ENCODE data around the gene RAP1B.

RAP1B gene

GRCh38 chr12:68612202-68612601, 1.5 kb downstream of the RAP1B start:
- no peak for DNase-seq (ENCODE audit: low read depth in 2 of 2)

DNA sequence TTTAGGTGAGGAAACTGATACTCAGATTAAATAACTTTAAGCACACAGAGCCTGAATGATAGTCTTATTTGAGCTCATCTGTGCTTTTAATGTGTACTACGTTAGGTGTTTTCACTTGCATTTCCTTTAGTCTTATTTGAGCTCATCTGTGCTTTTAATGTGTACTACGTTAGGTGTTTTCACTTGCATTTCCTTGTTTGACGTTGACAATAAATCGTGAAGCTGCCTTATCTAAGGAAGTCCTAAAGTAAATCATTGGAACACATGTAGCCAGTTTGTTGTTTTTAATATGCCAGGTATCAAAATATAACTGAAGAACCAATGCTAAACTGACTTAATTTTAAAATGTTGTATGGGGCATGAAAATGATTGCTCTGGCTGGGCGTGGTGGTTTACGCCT, 2.0 kb downstream of the RAP1B start:
- no peak for DNase-seq (ENCODE audit: low read depth in 2 of 2)

DNA sequence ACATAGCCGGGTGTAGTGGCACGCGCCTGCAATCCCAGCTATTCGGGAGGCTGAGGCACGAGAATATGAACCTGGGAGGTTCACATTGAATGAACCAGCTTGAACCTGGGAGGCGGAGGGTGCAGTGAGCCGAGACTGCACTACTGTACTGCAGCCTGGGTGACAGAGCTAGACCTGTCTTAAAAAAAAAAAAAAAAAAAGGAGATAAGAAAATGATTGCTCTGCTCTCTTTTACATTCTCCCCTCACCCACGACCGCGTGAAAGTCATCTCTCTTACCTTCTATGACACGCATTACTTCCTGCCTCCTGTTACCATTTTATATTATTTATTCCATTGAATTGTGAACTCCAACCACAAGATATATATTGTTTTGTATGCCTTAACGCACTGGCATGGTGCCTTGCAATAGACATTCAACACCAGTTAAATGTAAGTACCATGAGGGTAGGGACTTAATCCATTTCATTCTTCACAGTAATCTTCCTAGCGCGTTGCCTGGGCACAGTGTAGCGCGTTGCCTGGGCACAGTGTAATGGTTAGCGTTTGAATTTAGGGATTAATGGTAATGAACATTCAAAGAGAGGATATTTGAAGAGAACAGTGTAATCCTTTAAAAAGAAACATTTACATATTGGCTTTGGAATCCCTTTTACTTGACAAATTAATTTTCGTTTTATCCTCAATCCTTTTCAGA, 2.7 kb downstream of the RAP1B start:
- DNase-seq (ENCODE audit: low read depth in 2 of 2): peak; percentile 14 to 48

GRCh38 chr12:68614105-68614679, 3.5 kb downstream of the RAP1B start:
- DNase-seq (ENCODE audit: low read depth in 2 of 2): no peak

DNA sequence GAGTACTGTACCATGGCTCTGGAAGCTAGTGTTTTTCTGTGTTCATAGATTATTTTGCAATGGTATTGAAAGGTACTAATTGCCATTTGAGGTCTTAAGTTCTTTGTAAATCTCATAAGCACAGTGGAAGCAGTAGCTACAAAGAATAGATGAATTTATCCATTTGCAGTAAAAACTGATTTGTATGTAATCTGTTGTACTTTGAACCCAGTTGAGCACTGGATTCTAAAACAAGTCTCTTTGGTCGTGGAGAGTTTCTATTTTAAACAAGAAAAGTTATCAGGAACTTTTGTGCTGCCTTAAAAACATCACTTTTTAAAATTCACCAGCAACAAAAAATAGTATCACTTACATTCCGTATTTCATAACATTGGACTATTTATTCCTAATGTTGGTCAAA, 4.1 kb downstream of the RAP1B start:
- DNase-seq (ENCODE audit: low read depth in 2 of 2): no peak

- DNase-seq (ENCODE audit: low read depth in 2 of 2): no peak
These were observed 6.6 kb downstream of the RAP1B start for GRCh38 chr12:68617160-68617926.

DNA sequence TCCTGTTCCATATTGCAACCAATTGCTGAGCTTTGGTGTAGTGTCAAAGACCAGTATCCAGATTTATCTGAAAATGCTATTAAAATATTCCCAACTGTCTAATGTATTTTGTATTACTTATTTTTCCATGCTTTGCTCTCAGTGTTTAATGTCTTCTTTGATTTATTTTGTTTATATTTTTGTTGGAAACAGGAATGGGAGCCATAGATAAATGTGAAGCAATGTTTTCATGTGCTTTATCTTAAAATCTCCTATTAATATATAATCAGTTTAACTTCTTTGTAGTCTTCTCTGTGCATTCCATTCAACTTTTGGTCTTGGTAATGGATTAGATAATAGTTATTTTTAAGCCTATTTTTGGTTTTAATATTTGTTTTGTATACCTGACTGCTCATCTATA, 8.8 kb downstream of the RAP1B start:
- DNase-seq (ENCODE audit: low read depth in 2 of 2): no peak

- no peak for DNase-seq (ENCODE audit: low read depth in 2 of 2)
These were observed 10.1 kb downstream of the RAP1B start for GRCh38 chr12:68620519-68621471.

DNA sequence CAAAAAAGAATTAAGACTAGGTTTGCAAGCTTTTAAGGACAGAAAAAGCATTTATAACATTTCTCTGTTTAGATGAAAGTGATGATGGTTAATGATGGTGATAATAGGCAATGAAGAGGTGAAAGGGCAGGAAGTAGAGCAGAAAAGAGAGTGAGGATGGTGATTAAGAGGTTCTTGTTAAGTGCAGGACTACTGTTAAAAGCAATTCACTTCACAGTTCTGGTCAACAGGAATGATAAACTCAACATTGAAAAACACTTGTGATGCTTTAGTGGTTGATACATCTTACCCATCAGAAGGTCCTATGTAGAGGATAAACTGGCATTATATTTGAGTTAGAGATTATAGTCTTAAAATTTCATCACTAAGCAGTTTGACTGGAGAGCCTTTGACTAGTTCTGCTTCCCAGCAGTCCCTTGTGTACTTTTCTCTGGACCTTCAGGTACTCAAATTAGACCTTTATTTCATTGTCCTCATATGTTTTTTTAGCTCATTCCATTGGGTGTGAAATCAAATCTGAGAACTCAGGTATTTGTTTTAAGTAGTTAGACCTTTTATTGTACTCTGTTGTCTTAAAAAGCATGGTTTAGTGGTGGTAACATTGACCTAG, 10.9 kb downstream of the RAP1B start:
- no peak for DNase-seq (ENCODE audit: low read depth in 2 of 2)

DNA sequence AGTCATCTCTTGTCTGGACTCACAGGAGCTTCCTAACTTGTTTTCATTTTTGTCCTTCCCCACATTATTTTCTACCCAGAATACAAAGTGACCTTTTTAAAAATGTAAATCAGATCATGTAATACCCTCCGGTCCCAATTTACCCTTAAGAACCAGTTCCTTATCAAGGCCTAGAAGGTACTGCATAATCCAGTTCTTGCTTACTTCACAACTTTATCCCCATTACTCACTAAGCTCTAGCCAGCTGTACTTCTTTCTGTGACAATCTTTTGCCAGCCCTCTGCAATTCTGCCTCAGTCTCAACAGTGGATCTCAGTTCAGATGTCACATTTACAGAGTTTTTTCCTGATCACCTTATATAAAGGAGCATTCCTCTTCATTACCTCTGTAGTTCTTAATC, 11.6 kb downstream of the RAP1B start:
- DNase-seq (ENCODE audit: low read depth in 2 of 2): no peak

- DNase-seq (ENCODE audit: low read depth in 2 of 2): no peak
These were observed 12.4 kb downstream of the RAP1B start for GRCh38 chr12:68623059-68623458.

DNA sequence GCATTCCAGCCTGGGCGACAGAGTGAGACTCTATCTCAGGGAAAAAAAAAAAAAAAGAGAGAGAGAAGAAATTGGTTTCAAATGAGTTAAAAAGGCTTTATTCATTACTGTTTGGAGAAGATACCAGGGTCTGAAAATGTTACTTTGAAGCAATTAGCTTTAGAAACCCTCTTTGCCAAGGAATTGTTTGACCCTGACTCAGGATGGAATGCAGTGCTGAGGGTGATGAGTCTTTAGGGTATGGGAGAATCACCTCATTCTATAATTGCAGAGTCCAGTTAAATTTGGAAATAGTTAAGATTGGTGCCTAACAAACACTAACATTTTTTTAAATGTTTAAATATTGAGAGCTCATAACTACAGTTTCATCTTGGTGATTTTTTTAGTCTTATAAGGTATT, 13.3 kb downstream of the RAP1B start:
- DNase-seq (ENCODE audit: low read depth in 2 of 2): no peak

DNA sequence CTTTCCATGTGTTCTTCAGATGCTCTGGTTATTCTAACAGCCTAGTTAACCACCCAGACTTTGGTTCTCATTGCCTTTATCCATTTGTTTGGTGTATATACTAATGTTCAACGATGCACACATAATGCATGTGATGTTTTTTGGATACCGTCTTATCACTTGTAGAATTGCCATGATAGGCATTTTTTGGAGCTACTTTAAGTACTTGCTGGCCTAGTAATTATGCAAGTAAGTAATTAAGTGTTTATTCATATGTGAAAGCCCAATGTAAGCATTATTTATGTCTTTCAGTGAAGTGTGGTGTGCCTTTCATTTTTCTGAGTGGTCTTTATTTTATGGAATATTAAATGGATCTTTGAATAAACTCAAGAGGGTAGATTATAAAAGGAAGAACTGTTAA, 14.2 kb downstream of the RAP1B start:
- DNase-seq (ENCODE audit: low read depth in 2 of 2): no peak

DNA sequence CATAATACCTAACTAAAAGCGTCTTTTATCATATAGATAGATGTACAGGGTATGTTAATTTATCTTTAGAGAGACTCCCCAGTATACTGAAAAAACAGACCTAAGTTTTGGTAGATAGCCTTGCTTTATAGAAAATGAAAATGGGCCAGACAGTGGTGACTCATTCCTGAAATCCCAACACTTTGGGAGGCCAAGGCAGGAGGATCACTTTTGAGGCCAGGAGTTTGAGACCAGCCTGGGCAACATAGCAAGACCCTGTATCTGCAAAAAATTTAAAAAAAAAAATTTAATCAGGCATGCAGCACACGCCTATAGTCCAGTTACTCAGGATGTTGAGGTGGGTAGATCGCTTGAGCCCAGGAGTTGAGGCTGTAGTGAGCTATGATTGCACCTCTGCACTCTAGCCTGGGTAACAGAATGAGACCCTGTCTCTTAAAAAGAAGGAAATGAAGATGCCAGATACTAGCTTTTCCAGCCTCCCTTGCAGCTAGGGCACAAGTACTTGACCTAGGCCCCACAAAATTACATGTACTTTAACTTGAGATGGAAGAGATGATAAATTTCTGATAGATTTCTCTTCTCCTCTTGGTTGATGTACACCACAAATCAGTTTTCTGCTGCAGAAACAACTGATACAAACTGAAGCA, 17.1 kb downstream of the RAP1B start:
- no peak for DNase-seq (ENCODE audit: low read depth in 2 of 2)

- no peak for DNase-seq (ENCODE audit: low read depth in 2 of 2)
These were observed 18.0 kb downstream of the RAP1B start for GRCh38 chr12:68628698-68629097.

GRCh38 chr12:68630050-68630449, 19.4 kb downstream of the RAP1B start:
- no peak for DNase-seq (ENCODE audit: low read depth in 2 of 2)

DNA sequence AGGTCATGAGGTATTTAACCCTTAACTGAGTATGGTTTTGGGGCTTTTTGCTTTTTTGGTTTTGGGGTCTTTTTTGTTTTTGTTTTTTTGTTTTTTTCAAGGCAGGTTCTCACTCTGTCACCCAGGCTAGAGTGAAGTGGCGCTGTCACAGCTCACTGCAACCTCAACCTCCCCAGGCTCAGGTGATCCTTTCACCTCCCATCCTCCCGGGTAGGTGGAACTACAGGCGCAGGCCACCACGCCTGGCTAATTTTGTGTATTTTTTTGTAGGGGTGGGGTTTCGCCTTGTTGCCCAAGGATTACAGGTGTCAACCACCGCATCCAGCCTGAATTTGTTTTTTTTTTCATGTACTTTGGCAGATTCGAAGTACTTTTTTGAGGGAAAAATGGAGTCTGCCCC, 19.9 kb downstream of the RAP1B start:
- no peak for DNase-seq (ENCODE audit: low read depth in 2 of 2)

DNA sequence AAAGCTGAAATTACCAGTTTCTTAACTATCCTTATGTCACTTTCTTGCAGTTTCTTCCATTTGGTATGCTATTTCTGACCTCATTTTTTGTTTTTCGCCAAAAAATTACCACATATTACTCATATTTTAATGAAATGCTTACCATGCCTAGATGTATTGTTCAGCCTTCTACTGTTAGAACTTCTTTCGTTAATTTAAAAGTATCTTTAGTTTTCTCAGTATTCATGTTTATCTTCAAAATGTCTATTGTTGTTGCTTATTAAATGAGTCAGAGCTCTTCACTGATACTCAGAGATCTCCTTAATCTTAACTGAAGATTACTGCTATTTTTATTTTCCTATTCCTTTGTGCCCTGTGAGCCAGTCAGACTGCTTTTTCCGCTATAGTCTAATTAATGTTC, 20.5 kb downstream of the RAP1B start:
- DNase-seq (ENCODE audit: low read depth in 2 of 2): no peak

GRCh38 chr12:68632486-68632885, 21.8 kb downstream of the RAP1B start:
- no peak for DNase-seq (ENCODE audit: low read depth in 2 of 2)

DNA sequence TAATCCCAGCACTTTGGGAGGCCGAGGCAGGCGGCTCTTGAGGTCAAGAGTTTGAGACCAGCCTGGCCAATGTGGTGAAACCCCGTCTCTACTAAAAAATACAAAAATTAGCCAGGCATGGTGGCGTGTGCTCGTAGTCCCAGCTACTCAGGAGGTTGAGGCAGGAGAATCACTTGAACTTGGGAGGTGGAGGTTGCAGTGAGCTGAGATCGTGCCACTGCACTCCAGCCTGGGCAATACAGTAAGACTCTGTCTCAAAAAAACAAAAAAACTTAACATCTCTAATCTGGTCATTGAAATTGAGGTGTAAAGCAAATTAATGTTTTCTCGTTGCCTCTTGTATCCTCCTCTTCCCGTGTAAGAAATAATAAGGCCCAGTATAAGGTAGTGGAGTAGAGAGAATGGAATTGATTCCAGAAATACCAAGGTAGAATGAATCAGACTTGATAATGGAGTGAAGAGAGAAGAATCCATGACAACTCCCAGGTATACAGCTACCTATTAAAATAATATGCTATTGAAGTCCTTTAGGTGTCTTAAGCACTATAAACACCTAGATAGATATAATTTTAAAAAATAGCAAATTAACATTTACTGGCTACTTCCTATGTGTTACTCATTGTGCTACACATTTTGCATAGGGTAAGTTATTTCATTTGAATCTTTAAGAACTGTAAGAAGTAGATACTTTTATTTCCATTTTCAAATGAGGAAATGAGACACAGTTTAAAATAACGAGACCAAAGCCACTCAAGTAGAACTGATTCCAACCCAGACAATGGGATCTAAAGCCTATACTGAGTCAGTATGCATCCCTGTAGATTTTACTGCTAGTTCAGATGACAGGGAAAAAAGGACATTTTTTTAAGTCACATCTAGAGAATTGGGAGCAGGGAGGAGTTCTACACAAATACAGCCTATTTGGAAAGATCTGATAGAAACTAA, 23.2 kb downstream of the RAP1B start:
- DNase-seq (ENCODE audit: low read depth in 2 of 2): no peak

All from activated CD8-positive, alpha-beta memory T cell treated with anti-CD3 and anti-CD28 coated beads for 4 hours (primary cell).